Esophagus squamous epithelium (tissue), 4 donors: ENCODE data around the gene C22orf23.

Experiments
- CTCF ChIP-seq, 6 experiments: fragments of 450-650 bp in 4 of 6; fragments of 200-600 bp in 2 of 6; sonication (generic) in 2 of 6; IDR thresholded peaks; one replicate each; pipeline ENCODE4 v1.5.1; 2016 to 2019; ENCODE audit warnings: antibody characterized with exemption in 6 of 6, mild to moderate bottlenecking in 4 of 6, moderate library complexity in 4 of 6
- POLR2A ChIP-seq, 4 donors: fragments of 450-650 bp; IDR thresholded peaks; one replicate each; pipeline ENCODE4 v1.6.1; 2017; ENCODE audit warnings: antibody characterized with exemption in 4 of 4, mild to moderate bottlenecking in 4 of 4, moderate library complexity in 3 of 4

GRCh38 chr22:37925767-37926166 is 27.6 kb downstream of the C22orf23 start:
- TF ChIP-seq POLR2A (IDR thresholded peaks at IDR 0.05) (no peak), CTCF (IDR thresholded peaks at IDR 0.05) (no peak)
